Heart left ventricle (tissue), 13 donors: ENCODE measurements around the gene ITGBL1.

Experiments
- CTCF ChIP-seq, 12 donors: fragments of 200-600 bp; sonication (generic) in 4 of 12; IDR thresholded peaks; one replicate each; pipeline versions ENCODE4 v1.5.0 to v1.8.0; 2018 to 2022; ENCODE audit warnings: antibody characterized with exemption in 12 of 12, mild to moderate bottlenecking in 5 of 12
- POLR2A ChIP-seq, 2 donors: fragments of 450-650 bp; IDR thresholded peaks; one replicate each; pipeline ENCODE4 v1.6.1; 2017; ENCODE audit warnings: antibody characterized with exemption in 2 of 2, mild to moderate bottlenecking in 2 of 2, moderate library complexity in 2 of 2
- donor health status: ischemic (EF 13 %, LVEDD 7.1; RV severe dilation, severe dysfunction).
- donor health status: DM: no; HTN: yes; CAD: no.
- donor health status: DM: no; HTN: no; CAD: no.
- donor health status: ischemic (EF 25% LVEDD 6.9; RV normal size, moderate dysfunction).
- donor health status: ischemic (EF 25% LVEDD 5.7; RV mildly dilated, moderate dysfunction).
- donor health status: ischemic (EF 35%, LVEDD 5.7; RV mildly dilated, moderate dysfunction).
- donor health status: nonischemic (EF 11% LVEDD 7.7; RV severe dilation, severe dysfunction).
- donor health status: DM: yes; HTN: yes; CAD: no.
- donor health status: PGD.
- donor health status: ischemic (EF 29% LVEDD 5.4; RV normal size, mild dysfunction).
- donor health status: nonischemic (EF 23%, LVEDD 6.1; RV moderate dilation, normal function).

- TF ChIP-seq CTCF (IDR thresholded peaks at IDR 0.05) (no peak), POLR2A (IDR thresholded peaks at IDR 0.05) (no peak)
Measured at GRCh38 chr13:101709952-101710351, 257.5 kb downstream of the ITGBL1 start.
